CD4-positive, CD25-positive, alpha-beta regulatory T cell (primary cell): ENCODE results near the gene SLC35E1. TPM values are rescaled to one million over a fixed set of nuclear protein-coding genes. Genes with fewer than 3 reads are reported as not detected.

Source experiments
- ATAC-seq, 2 donors: fragments of 150-1000 bp; cut with Tn5 transposase; one replicate each; pipeline ENCODE4 v1.10.0; 2021; ENCODE audit warnings: low read depth in 2 of 2, moderate number of reproducible peaks in 2 of 2, moderate library complexity in 1 of 2
- DNase-seq, 3 donors: peaks; one replicate each; pipeline versions ENCODE4 v3.0.0 to v3.0.0-alpha.2; 2012 to 2022; ENCODE audit warnings: mixed read lengths in 1 of 3
- H3K27ac ChIP-seq: one replicate; pipeline ENCODE4 v1.7.0; 2013; ENCODE audit warnings: mild to moderate bottlenecking, low read length; ENCODE audit not compliant: insufficient read depth, poor library complexity, severe bottlenecking
- H3K27me3 ChIP-seq: one replicate; pipeline ENCODE4 v1.7.0; 2013; ENCODE audit warnings: low read length; ENCODE audit not compliant: control insufficient read depth, insufficient read depth
- H3K36me3 ChIP-seq: one replicate; pipeline ENCODE4 v1.7.0; 2013; ENCODE audit warnings: mild to moderate bottlenecking, low read length, moderate library complexity; ENCODE audit not compliant: control insufficient read depth, insufficient read depth
- H3K4me1 ChIP-seq: 2 replicates; pipeline ENCODE4 v1.7.0; 2013; ENCODE audit warnings: mild to moderate bottlenecking, low read length; ENCODE audit not compliant: insufficient read depth, control insufficient read depth, poor library complexity, severe bottlenecking
- H3K4me3 ChIP-seq: one replicate; pipeline ENCODE4 v1.7.0; 2013; ENCODE audit warnings: low read depth, mild to moderate bottlenecking, low read length, moderate library complexity
- H3K9me3 ChIP-seq, 2 experiments: 1 replicate in 1 of 2; 2 replicates in 1 of 2; pipeline ENCODE4 v1.7.0; 2013; ENCODE audit warnings: low read length in 2 of 2, mild to moderate bottlenecking in 1 of 2, moderate library complexity in 1 of 2; ENCODE audit not compliant: control insufficient read depth in 2 of 2
- H3K27ac Mint-ChIP-seq, 3 donors: one replicate each; pipeline ENCODE4 v1.8.0; 2020 to 2022; ENCODE audit warnings: mild to moderate bottlenecking in 3 of 3, mixed read lengths in 3 of 3, moderate library complexity in 2 of 3
- H3K27me3 Mint-ChIP-seq: one replicate; pipeline ENCODE4 v1.8.0; 2022; ENCODE audit warnings: mild to moderate bottlenecking, mixed read lengths
- H3K36me3 Mint-ChIP-seq: one replicate; pipeline ENCODE4 v1.8.0; 2020; ENCODE audit warnings: mixed read lengths
- H3K4me1 Mint-ChIP-seq, 4 donors: one replicate each; pipeline ENCODE4 v1.8.0; 2020 to 2022; ENCODE audit warnings: mixed read lengths in 4 of 4, mild to moderate bottlenecking in 1 of 4
- H3K4me3 Mint-ChIP-seq, 4 donors: one replicate each; pipeline ENCODE4 v1.8.0; 2020 to 2022; ENCODE audit warnings: mild to moderate bottlenecking in 4 of 4, mixed read lengths in 4 of 4, moderate library complexity in 3 of 4
- H3K9me3 Mint-ChIP-seq, 7 donors: one replicate each; pipeline ENCODE4 v1.8.0; 2020 to 2022; ENCODE audit warnings: mixed read lengths in 7 of 7, mild to moderate bottlenecking in 3 of 7, moderate library complexity in 2 of 7
- polyA plus RNA-seq, 4 donors: library from polyadenylated mRNA; unstranded; fragments of 300-500 nt; fragmentation: Illumina TruSeq; gene quantifications; one replicate each; pipeline ENCODE4 v1.2.3, GENCODE V29; 2021
- total RNA-seq: library from RNA; stranded (reverse); gene quantifications from one replicate; pipeline ENCODE4 v1.2.3, GENCODE V29; 2022

Gene SLC35E1
- total and polyA plus RNA-seq, 5 donors from 2014 or later, result 19.0 to 93.1 (median 28.2) TPM

DNA sequence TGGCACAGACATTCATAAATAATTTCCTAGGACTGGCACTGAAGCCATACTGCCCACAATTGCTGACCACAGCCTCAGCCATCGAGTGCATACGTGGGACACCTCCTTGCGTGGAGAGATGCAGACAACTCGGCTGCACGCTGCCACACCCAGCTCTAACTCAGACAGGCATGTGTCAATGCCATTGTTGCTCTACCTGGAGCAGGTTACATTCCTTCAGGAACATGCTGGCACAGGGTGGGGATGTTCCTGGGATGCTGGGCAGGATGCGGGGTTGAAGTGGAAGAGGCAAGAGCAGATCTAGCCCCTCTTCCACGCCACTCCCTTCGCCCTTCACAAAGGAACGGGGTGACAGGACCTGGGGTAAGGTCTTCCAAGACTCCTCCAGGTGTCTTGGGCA is 24.2 kb upstream of the SLC35E1 start:
- Mint-ChIP-seq H3K27me3 (no peaks in the 10 kb centered on the region), H3K4me1 (peaks cover 24 to 84% (median 55%) of the 10 kb centered on the region in 4 donors), H3K4me3 (no peak overlapping the region), H3K9me3 (peaks cover 0 to 2% (median 0%) of the 10 kb centered on the region in 7 donors), H3K27ac (peak overlapping the region in 1 of 3 donors; percentile 89), H3K36me3 (no peaks in the 10 kb centered on the region)
- H3K9me3 ChIP-seq, result no peaks in the 10 kb centered on the region
- no peaks in the 10 kb centered on the region for H3K27me3 ChIP-seq
- no peaks in the 10 kb centered on the region for H3K36me3 ChIP-seq
- H3K27ac ChIP-seq, result no peak overlapping the region
- no peak for ATAC-seq
- peaks cover 45% of the 10 kb centered on the region for H3K4me1 ChIP-seq
- no peak for DNase-seq
- H3K4me3 ChIP-seq, result no peak overlapping the region

DNA sequence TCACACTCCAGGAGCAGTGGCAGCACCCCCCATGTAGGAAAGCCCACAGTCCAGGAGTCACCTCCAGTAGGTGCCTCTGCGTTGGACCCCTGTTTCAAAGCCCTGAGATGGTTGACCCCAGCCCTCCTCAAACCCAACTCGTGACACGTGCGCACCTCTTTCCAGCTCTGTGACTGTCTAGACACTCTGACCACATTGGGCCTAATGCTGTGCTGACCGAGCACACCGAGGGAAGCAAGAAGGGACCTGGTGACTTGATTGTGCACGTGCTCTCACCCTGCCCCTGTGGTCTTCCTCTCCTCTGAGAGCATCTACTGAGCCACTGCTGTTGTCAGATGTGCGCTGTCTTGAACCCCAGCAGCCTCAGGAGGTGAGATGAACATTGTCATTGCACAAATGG is 22.9 kb upstream of the SLC35E1 start:
- Histone ChIP-seq H3K9me3 (no peaks in the 10 kb centered on the region), H3K4me3 (peak overlapping the region; percentile 48), H3K36me3 (no peaks in the 10 kb centered on the region), H3K27me3 (no peaks in the 10 kb centered on the region), H3K27ac (peak overlapping the region; percentile 83), H3K4me1 (peaks cover 47% of the 10 kb centered on the region)
- Mint-ChIP-seq H3K27ac (peak overlapping the region; percentile 89 to 97 (median 95)), H3K9me3 (peaks cover 0 to 2% (median 0%) of the 10 kb centered on the region in 7 donors), H3K4me3 (peak overlapping the region; percentile 76 to 87 (median 82)), H3K4me1 (peaks cover 28 to 84% (median 59%) of the 10 kb centered on the region in 4 donors), H3K36me3 (no peaks in the 10 kb centered on the region), H3K27me3 (no peaks in the 10 kb centered on the region)
- ATAC-seq (no peak), DNase-seq (no peak)

DNA sequence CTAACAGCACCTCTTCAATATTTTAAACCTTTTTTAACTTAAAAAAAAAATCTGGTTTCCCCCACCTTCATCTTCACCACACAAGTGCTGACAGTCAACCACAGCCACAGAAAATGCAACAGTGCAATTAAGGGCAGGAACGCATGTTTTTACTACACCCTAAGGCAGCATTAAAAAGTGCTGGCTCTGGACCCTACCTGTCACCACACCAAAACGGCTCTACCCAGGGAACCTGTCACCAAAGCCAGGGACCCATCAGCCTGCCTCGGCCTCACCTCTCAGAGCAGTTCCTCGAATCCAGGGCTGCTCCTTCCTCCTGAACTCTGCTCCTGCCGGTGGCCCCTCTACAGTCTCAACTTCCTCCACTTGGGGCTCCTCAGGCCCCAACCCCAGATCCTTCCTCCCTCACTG is 22.5 kb upstream of the SLC35E1 start:
- no peaks in the 10 kb centered on the region for H3K36me3 Mint-ChIP-seq
- H3K4me1 Mint-ChIP-seq, result peaks cover 28 to 87% (median 62%) of the 10 kb centered on the region in 4 donors
- H3K36me3 ChIP-seq, result no peaks in the 10 kb centered on the region
- H3K27me3 ChIP-seq, result no peaks in the 10 kb centered on the region
- H3K4me3 ChIP-seq, result peak overlapping the region; percentile 48
- peaks cover 0 to 2% (median 0%) of the 10 kb centered on the region in 7 donors for H3K9me3 Mint-ChIP-seq
- H3K4me1 ChIP-seq, result peaks cover 47% of the 10 kb centered on the region
- DNase-seq (peak in 2 of 3 donors; percentile 70 to 72), ATAC-seq (peak; percentile 63 to 71)
- peak overlapping the region; percentile 89 to 97 (median 95) for H3K27ac Mint-ChIP-seq
- H3K9me3 ChIP-seq, result no peaks in the 10 kb centered on the region
- no peaks in the 10 kb centered on the region for H3K27me3 Mint-ChIP-seq
- H3K4me3 Mint-ChIP-seq, result peak overlapping the region; percentile 76 to 87 (median 82)
- H3K27ac ChIP-seq, result peak overlapping the region; percentile 83

DNA sequence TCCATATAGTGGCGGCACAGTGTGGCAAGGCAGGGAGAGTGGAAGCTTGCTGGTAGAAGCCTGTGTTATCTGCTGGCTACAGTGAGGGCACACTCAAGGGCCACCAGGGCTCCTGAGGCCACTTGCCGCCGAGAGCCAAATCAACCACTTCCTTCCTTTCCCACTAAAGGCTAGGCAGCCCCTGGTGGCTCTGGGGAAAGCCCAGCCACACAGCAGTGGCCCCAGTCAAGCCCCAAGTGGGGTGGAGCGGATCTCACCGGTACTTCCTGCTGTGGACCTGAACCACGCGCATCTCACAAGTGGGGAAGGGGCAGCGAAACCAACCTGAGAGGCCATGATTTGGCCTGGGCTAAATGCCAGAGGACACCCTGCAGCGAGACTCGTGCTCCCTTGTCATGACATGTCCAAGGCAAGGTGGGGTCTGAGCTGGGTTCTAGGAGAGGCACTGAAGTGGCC is 21.9 kb upstream of the SLC35E1 start:
- peaks cover 0 to 2% (median 0%) of the 10 kb centered on the region in 7 donors for H3K9me3 Mint-ChIP-seq
- Histone ChIP-seq H3K9me3 (no peaks in the 10 kb centered on the region), H3K4me3 (peak overlapping the region; percentile 48), H3K4me1 (peaks cover 49% of the 10 kb centered on the region), H3K27ac (peak overlapping the region; percentile 83), H3K36me3 (no peaks in the 10 kb centered on the region), H3K27me3 (no peaks in the 10 kb centered on the region)
- no peaks in the 10 kb centered on the region for H3K27me3 Mint-ChIP-seq
- no peaks in the 10 kb centered on the region for H3K36me3 Mint-ChIP-seq
- H3K4me1 Mint-ChIP-seq, result peaks cover 28 to 87% (median 65%) of the 10 kb centered on the region in 4 donors
- ATAC-seq, result peak; percentile 53 to 65
- peak; percentile 27 to 70 (median 37) for DNase-seq
- peak overlapping the region; percentile 89 to 97 (median 95) for H3K27ac Mint-ChIP-seq
- H3K4me3 Mint-ChIP-seq, result peak overlapping the region; percentile 76 to 87 (median 82)

DNA sequence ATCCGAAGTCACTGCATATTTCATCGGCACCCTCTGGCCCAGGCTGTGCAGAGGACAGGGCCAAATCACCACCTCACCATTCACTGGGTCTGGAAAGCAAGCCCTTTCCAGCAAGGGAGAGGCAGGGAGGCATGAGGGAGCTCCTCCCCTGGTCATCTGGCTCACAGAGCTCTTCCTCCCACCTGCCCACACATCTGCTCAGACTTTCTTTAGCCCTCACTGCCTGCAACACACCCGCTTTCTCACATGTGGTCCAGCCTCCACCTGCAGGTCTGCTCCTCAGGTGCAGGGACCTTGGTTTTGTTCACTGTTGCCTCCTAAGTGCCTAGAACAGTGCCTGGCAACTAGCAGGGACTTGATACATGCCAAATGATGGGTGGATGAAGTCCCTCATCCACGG is 21.0 kb upstream of the SLC35E1 start:
- DNase-seq (no peak), ATAC-seq (no peak)
- Histone ChIP-seq H3K4me3 (no peak overlapping the region), H3K4me1 (peaks cover 59% of the 10 kb centered on the region), H3K9me3 (no peaks in the 10 kb centered on the region), H3K27me3 (no peaks in the 10 kb centered on the region), H3K36me3 (no peaks in the 10 kb centered on the region), H3K27ac (peak overlapping the region; percentile 83)
- Mint-ChIP-seq H3K9me3 (peaks cover 0 to 2% (median 0%) of the 10 kb centered on the region in 7 donors), H3K4me3 (peak overlapping the region in 1 of 4 donors; percentile 76), H3K4me1 (peaks cover 36 to 89% (median 69%) of the 10 kb centered on the region in 4 donors), H3K36me3 (no peaks in the 10 kb centered on the region), H3K27ac (peak overlapping the region in 2 of 3 donors; percentile 58 to 62), H3K27me3 (no peaks in the 10 kb centered on the region)

DNA sequence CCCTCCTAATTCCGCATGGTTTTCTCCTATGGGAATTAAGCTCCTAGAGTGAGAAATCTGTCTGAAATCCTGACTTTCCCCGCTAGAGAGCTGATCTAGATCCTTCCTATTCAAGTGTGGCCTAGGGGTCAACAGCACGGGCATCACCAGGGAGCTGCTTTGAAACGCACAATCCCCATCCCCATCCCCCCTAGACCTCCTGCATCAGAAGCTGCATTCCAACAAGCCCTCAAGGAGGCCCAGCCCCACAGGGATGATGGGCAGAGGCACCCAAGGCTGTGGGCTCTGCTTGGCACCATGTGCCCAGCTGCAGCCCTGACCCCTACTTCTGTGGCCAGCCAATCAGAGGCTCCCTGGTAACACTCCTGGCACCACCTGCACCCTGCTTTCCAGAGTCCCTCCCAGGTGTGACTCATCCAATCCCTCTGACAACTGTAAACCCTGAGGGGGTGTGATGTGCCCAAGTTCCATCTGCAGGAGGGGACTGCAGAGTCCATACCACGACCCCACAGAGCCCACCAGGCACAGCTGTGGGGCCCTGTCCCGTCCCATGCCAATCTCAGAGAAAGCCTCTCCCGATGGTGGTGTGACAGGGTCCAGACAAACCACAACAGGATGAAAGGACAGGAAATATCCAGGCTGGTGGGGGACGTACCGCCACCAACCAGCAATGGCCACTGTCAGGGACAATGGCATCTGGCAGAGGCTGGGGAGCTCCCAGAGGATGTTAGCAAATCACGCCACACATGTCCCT is 19.8 kb upstream of the SLC35E1 start:
- peak overlapping the region in 2 of 3 donors; percentile 25 to 38 for H3K27ac Mint-ChIP-seq
- H3K4me3 Mint-ChIP-seq, result no peak overlapping the region
- Histone ChIP-seq H3K4me1 (peaks cover 71% of the 10 kb centered on the region), H3K27ac (no peak overlapping the region), H3K9me3 (no peaks in the 10 kb centered on the region), H3K27me3 (no peaks in the 10 kb centered on the region), H3K4me3 (no peak overlapping the region), H3K36me3 (no peaks in the 10 kb centered on the region)
- DNase-seq, result no peak
- no peak for ATAC-seq
- H3K4me1 Mint-ChIP-seq, result peaks cover 40 to 94% (median 72%) of the 10 kb centered on the region in 4 donors
- H3K27me3 Mint-ChIP-seq, result no peaks in the 10 kb centered on the region
- no peaks in the 10 kb centered on the region for H3K36me3 Mint-ChIP-seq
- peaks cover 0 to 2% (median 0%) of the 10 kb centered on the region in 7 donors for H3K9me3 Mint-ChIP-seq

DNA sequence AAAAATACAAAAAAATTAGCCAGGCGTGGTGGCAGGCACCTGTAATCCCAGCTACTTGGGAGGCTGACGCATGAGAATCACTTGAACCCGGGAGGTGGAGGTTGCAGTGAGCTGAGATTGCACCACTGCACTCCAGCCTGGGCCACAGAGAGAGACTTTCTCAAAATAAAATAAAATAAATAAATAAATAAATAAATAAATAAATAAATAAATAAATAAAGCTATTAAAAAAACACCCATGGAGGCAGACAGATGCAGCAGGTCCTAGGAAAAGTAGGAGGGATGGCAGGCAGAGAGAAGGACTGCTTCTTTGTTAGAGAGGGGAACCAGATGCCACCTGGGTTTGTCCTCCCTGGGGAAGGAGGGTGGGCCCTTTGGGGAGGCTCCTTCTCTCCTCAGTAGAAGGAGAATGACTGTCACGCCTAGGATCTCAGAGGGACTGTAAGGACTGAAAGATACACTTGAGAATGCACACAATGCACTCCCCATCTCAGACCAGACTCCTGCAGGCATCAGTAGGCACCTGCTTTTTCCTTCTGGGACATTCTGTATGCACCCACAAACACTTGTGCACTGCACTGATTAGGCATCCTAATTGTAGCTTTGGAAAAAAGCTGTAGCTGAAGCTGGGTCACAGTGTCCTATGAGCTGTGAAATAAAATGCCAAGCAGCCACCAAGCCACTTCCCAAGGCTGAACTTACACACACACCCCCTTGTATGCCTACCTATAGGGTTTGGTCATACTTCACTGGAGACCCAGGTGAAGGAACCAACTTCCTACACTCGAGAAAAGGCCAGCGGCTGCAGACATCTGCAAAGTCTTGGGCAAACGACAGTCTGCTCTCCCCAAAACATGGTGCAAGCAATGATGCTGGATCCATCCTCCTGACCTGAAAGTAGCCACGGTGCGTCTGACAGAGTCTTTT is 18.9 kb upstream of the SLC35E1 start:
- no peaks in the 10 kb centered on the region for H3K27me3 Mint-ChIP-seq
- Histone ChIP-seq H3K4me3 (no peak overlapping the region), H3K9me3 (no peaks in the 10 kb centered on the region), H3K27me3 (no peaks in the 10 kb centered on the region), H3K27ac (no peak overlapping the region), H3K36me3 (no peaks in the 10 kb centered on the region), H3K4me1 (peaks cover 79% of the 10 kb centered on the region)
- H3K36me3 Mint-ChIP-seq, result no peaks in the 10 kb centered on the region
- peaks cover 0 to 2% (median 0%) of the 10 kb centered on the region in 7 donors for H3K9me3 Mint-ChIP-seq
- H3K4me1 Mint-ChIP-seq, result peaks cover 40 to 94% (median 71%) of the 10 kb centered on the region in 4 donors
- H3K27ac Mint-ChIP-seq, result peak overlapping the region in 1 of 3 donors; percentile 38
- ATAC-seq (no peak), DNase-seq (no peak)
- H3K4me3 Mint-ChIP-seq, result peak overlapping the region in 1 of 4 donors; percentile 66
